ENCODE results near the gene CNTD1.

- TF ChIP-seq CTCF (conservative IDR thresholded peaks at IDR 0.05) (no peak), EZH2 (IDR thresholded peaks at IDR 0.05; ENCODE audit: low read depth) (no peak)
These were observed 32.5 kb upstream of the CNTD1 start for GRCh38 chr17:42766124-42766523.

Measured in PC-9 (cell line).